GM10248 (cell line): ENCODE results near the gene AMBP.

ENCODE experiments used
- CTCF ChIA-PET: fragments of 300-600 bp; sonication (Branson Sonifier 250); formaldehyde crosslinking; extraction: SDS; loops from one replicate; lab custom pipeline; 2021; ENCODE audit warnings: antibody characterized with exemption; lab: Yijun Ruan, JAX
- POLR2A ChIA-PET: fragments of 350-650 bp; sonication (Branson Sonifier 250); formaldehyde crosslinking; extraction: SDS; loops from one replicate; lab custom pipeline; 2020; ENCODE audit warnings: antibody characterized with exemption; lab: Yijun Ruan, JAX
- DNase-seq: peaks from one replicate; pipeline ENCODE4 v3.0.0; 2012; ENCODE audit errors: extremely low spot score
- TF ChIP-seq, protein P1 (sequence below): IDR thresholded peaks from 2 replicates; pipeline ENCODE4 v1.5.1; 2012; ENCODE audit warnings: mild to moderate bottlenecking, low read depth; ENCODE audit errors: extremely low read depth, missing control alignments, control extremely low read depth

The AMBP gene

DNA sequence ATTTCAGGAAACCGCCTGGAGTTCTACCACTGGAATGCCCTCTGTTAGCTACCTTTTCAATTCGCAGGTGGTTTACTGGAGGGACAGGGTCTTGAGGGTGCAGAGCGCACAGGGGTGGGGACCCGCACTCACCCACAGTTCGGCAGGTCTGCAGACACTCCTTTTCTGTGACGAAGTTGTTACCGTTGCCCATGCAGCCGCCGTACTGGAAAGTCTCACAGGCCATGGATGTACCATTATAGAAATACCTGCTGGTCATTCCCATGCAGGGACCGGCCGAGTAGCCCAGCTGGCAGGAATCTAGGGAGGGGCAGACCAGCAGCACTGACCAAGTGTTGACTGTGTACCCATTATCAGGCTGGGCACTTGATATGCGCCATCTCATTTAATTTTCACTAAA lies 16.8 kb downstream of the AMBP start:
- CTCF ChIA-PET, result interaction anchor here (0.9 kb wide), 1 partner anchor 21 kb away, joined by 3 read pairs; no protein-coding TSS in a partner anchor

DNA sequence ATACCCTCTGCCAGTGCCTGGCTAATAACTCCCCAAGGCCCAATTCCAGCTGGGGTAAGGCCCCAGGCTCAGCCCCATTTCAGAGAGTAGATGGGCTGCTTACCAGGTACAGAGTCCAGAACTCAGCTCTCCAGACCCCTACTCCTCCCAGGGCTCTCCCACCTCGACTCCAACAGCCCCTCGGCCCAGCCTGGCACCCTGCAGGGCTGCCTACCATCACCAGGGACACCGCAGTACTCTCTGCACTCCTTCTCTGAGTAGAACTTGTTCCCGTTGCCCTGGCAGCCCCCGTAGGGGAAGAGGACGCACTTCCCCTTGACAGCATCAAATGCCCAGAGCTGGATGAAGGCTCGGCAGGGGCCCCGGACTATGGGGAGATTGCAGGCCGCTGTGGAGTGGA lies 17.4 kb downstream of the AMBP start:
- ChIA-PET CTCF (interaction anchor here (0.8 to 0.9 kb wide), 2 partner anchors 23 to 47 kb away, joined by 3 read pairs; no protein-coding TSS in a partner anchor), POLR2A (no interaction called here)
- TF ChIP-seq, protein P1, sequence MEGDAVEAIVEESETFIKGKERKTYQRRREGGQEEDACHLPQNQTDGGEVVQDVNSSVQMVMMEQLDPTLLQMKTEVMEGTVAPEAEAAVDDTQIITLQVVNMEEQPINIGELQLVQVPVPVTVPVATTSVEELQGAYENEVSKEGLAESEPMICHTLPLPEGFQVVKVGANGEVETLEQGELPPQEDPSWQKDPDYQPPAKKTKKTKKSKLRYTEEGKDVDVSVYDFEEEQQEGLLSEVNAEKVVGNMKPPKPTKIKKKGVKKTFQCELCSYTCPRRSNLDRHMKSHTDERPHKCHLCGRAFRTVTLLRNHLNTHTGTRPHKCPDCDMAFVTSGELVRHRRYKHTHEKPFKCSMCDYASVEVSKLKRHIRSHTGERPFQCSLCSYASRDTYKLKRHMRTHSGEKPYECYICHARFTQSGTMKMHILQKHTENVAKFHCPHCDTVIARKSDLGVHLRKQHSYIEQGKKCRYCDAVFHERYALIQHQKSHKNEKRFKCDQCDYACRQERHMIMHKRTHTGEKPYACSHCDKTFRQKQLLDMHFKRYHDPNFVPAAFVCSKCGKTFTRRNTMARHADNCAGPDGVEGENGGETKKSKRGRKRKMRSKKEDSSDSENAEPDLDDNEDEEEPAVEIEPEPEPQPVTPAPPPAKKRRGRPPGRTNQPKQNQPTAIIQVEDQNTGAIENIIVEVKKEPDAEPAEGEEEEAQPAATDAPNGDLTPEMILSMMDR, result no peak

More for the DNA sequence above, 16.8 kb downstream of the AMBP start:
- DNase-seq, result no peak
- TF ChIP-seq, protein P1, result no peak
- POLR2A ChIA-PET, result no interaction called here

DNA sequence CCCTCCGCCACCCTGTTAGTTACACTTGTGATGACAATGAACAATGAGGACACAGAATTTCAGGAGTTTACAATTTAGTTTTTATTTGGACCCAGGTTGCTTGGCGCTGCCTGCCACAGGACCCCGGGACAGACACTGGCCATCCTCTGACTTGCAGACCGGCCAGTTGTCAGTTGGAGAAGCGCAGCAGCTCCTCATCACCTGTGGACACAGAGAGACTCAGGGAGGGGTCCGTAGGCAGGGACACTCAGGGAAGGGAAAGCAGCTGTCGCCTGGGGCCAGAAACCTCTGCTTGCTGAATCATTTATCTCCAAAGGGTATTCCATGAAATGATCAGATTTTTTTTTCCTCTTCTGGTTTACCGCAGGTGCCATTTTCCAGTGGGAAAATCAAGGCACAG lies 18.0 kb downstream of the AMBP start:
- POLR2A ChIA-PET, result no interaction called here
- no peak for DNase-seq
- CTCF ChIA-PET, result interaction anchor here (0.8 to 0.9 kb wide), 3 partner anchors 12 to 48 kb away, joined by 3 read pairs; no protein-coding TSS in a partner anchor
- TF ChIP-seq, protein P1, result no peak

More for the DNA sequence above, 17.4 kb downstream of the AMBP start:
- no peak for DNase-seq

DNA sequence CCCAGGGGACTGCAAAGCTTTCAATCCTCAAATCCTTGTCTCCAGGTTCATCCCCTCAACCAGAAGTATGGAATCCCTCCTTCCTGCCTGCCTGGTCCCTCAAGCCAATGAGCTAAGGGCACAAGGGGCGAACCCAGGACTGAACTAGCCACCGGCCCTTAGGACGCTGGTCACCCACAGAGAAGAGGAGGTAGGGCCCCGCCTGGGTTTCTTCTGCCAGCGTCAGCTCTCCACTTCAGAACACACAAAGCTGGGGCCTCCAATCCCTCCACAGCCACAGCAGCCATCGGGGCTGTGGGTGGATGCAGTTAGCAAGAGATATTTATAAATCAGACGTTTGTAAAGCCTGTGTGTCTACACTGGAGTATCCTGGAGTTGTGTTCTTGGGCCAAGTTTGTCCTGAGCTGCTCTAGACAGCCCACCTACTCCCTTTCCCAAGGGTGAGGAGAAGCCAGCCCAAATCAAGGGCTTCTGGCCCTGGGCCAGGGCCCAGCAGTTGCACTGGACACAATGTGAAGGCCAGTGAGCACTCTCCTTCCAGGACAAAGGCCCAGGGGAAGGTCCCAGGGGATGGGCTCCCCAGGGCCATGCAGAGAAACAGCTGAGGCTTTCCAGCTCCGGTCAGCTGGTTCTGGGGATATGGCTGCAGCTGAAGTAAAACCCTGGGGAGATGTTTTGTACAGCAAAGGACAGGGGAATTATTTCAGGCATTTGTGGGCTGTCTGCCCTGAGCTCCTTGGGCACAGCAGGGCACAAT lies 18.9 kb downstream of the AMBP start:
- TF ChIP-seq, protein P1, result no peak
- DNase-seq, result no peak
- ChIA-PET POLR2A (no interaction called here), CTCF (interaction anchor here (0.8 to 1.2 kb wide), 3 partner anchors 12 to 36 kb away, joined by 3 read pairs; no protein-coding TSS in a partner anchor)

DNA sequence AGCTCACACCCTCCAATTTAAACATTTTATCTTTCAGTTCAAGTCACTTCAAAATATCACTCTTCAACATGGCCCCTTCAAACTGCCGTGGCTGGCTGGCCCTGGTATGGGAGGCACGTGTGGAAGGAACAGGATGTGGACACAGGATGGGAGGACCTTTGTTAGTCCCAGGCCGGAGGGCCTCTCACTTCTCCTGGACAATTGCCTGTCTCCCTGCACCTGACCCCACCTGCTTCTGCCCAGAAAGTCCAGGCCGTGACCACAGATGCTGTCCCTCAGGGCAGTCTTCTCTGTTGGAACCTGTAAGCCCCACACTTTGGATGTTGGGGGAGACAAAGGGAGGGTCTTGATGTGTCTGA lies 19.4 kb downstream of the AMBP start:
- POLR2A ChIA-PET, result no interaction called here
- CTCF ChIA-PET, result interaction anchor here (0.9 to 1.2 kb wide), 2 partner anchors 12 to 35 kb away, joined by 3 read pairs; no protein-coding TSS in a partner anchor
- TF ChIP-seq, protein P1, result no peak
- no peak for DNase-seq

DNA sequence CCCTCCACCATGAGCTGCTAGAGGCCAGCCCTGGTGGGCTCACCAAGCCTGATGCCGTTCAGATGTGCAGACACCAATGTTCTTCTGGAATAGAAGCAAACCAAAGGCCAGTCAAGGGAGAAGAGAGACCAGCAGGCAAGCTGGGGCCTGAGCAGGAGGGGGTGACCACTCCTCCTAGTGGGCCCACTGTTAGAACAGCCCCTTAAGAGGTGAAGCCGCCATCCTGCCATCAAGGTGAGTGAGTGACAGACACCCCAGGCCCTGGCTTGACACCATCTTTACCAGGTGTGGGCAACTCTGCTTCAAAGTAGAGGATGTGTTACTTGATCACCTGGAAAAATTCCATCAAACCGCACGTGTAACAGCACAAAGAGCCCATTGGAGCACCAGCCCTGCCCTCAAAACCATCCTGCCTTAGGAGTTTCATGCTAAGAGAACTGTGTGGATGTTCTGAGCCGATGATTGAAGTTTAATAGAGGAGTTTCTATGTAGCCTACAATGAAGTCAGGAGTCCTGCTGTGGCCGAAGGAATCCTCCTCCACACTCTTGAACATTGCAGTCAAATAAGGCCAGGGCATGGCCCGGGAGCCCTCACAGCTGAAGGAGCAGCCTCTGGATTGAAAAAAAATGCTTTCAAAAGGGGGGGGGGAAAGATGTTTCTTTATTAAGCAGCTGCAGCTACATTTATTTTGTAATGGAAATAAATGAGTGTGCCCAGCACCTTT lies 20.8 kb downstream of the AMBP start:
- ChIA-PET POLR2A (no interaction called here), CTCF (interaction anchor here (0.8 kb wide), 1 partner anchor 20 kb away, joined by 3 read pairs; no protein-coding TSS in a partner anchor)
- TF ChIP-seq, protein P1, result no peak
- DNase-seq, result no peak
